GM12878 (cell line): ENCODE data around the gene ATL1. TPM values are rescaled to one million over a fixed set of nuclear protein-coding genes. Genes with fewer than 3 reads are reported as not detected.
A peak's percentile ranks its signal among the peaks of the same experiment; 100 is the strongest.

ENCODE experiments used
- ATAC-seq: fragments of 200-7000 bp; cut with Tn5 transposase; 3 replicates; pipeline ENCODE4 v1.9.1; 2020; ENCODE audit warnings: mild to moderate bottlenecking, moderate library complexity
- BruUV-seq: library from RNA; stranded (reverse); fragments of 400-500 nt; replicated peaks from 2 replicates; lab custom pipeline; 2021; lab: Mats Ljungman, UMichigan
- CTCF ChIA-PET: fragments of 300-600 bp; sonication (Branson Sonifier 250); formaldehyde crosslinking; extraction: SDS; loops from one replicate; lab custom pipeline; 2021; ENCODE audit warnings: inconsistent platforms; lab: Yijun Ruan, JAX
- POLR2A ChIA-PET: fragments of 350-600 bp; formaldehyde crosslinking; extraction: SDS; loops from one replicate; lab custom pipeline; 2021; ENCODE audit warnings: inconsistent platforms; lab: Charles Lee
- RAD21 ChIA-PET: fragments of 300-600 bp; sonication (Branson Sonifier 250); formaldehyde crosslinking; loops from one replicate; lab custom pipeline; 2023; ENCODE audit warnings: antibody characterized with exemption; ENCODE audit not compliant: unreplicated experiment; lab: Charles Lee
- SMC1A ChIA-PET: fragments of 300-600 bp; sonication (Branson Sonifier 250); formaldehyde crosslinking; loops from one replicate; lab custom pipeline; 2023; ENCODE audit not compliant: unreplicated experiment, uncharacterized antibody; lab: Charles Lee
- DNase-seq: peaks from one replicate; pipeline ENCODE4 v3.0.0-alpha.2; 2011; ENCODE audit warnings: low read depth, low spot score
- FAIRE-seq: peaks from 3 replicates; lab custom pipeline; 2011; peaks lifted over from hg19 to GRCh38; lab: Jason Lieb, UNC
- H2AFZ ChIP-seq: 2 replicates; pipeline ENCODE4 v1.6.0; 2011; ENCODE audit warnings: low read depth, low read length, control low read depth; ENCODE audit not compliant: control insufficient read depth
- H3K27ac ChIP-seq: 2 replicates; pipeline ENCODE4 v1.5.1; 2011; ENCODE audit warnings: control low read depth; ENCODE audit not compliant: control insufficient read depth, insufficient read depth
- H3K27me3 ChIP-seq, 2 experiments: replicated peaks in 1 of 2; 2 replicates each; pipeline versions ENCODE4 v1.6.0 to v1.6.1; 2011; ENCODE audit warnings: low read length in 1 of 2; ENCODE audit not compliant: control insufficient read depth in 2 of 2, insufficient read depth in 2 of 2
- H3K36me3 ChIP-seq, 2 experiments: 2 replicates each; pipeline ENCODE4 v1.5.1; 2011; ENCODE audit warnings: low read length in 1 of 2; ENCODE audit not compliant: control insufficient read depth in 2 of 2, insufficient read depth in 2 of 2
- H3K4me1 ChIP-seq: 2 replicates; pipeline ENCODE4 v1.6.1; 2011; ENCODE audit warnings: mild to moderate bottlenecking, low read length, moderate library complexity, mixed read lengths; ENCODE audit not compliant: control insufficient read depth, insufficient read depth
- H3K4me2 ChIP-seq: 2 replicates; pipeline ENCODE4 v1.6.0; 2011; ENCODE audit warnings: control low read depth; ENCODE audit not compliant: control insufficient read depth, insufficient read depth
- H3K4me3 ChIP-seq: fragments of 200-600 bp; sonication (generic); 2 replicates; pipeline ENCODE4 v1.5.1; 2016
- H3K79me2 ChIP-seq: 2 replicates; pipeline ENCODE4 v1.6.0; 2011; ENCODE audit warnings: low read length; ENCODE audit not compliant: control insufficient read depth, insufficient read depth
- H3K9ac ChIP-seq: 2 replicates; pipeline ENCODE4 v1.8.0; 2011; ENCODE audit warnings: low read length, control low read depth, mixed read lengths; ENCODE audit not compliant: control insufficient read depth, insufficient read depth
- H3K9me3 ChIP-seq: replicated peaks from 3 replicates; pipeline ENCODE4 v1.5.1; 2011; ENCODE audit warnings: mild to moderate bottlenecking, low read length; ENCODE audit not compliant: control insufficient read depth, insufficient read depth
- H4K20me1 ChIP-seq: 2 replicates; pipeline ENCODE4 v1.6.0; 2011; ENCODE audit not compliant: control insufficient read depth, insufficient read depth
- BACH1 ChIP-seq: fragments of 450-650 bp; IDR thresholded peaks from 2 replicates; pipeline ENCODE4 v1.6.1; 2017; ENCODE audit warnings: mild to moderate bottlenecking, borderline replicate concordance
- BCL3 ChIP-seq: IDR thresholded peaks from 2 replicates; pipeline ENCODE4 v1.6.1; 2011; ENCODE audit warnings: borderline replicate concordance, low read depth, mild to moderate bottlenecking, moderate library complexity, low read length; ENCODE audit not compliant: insufficient read depth, poor library complexity, severe bottlenecking
- BRCA1 ChIP-seq: IDR thresholded peaks from 2 replicates; pipeline ENCODE4 v1.6.1; 2011; ENCODE audit warnings: low read depth, low read length, improper control_type of control experiment
- CEBPB ChIP-seq, 2 experiments: fragments of 150-350 bp in 1 of 2; IDR thresholded peaks; 2 replicates each; pipeline ENCODE4 v1.6.1; 2012 to 2014; ENCODE audit warnings: low read depth in 2 of 2, low read length in 2 of 2, borderline replicate concordance in 1 of 2, inconsistent platforms in 1 of 2
- CHD4 ChIP-seq: fragments of 200-600 bp; sonication (generic); IDR thresholded peaks from 2 replicates; pipeline ENCODE4 v1.6.1; 2016; ENCODE audit warnings: mild to moderate bottlenecking
- CREB1 ChIP-seq: IDR thresholded peaks from 2 replicates; pipeline ENCODE4 v1.6.1; 2012; ENCODE audit warnings: low read depth, mild to moderate bottlenecking, inconsistent platforms
- EGR1 ChIP-seq, 2 experiments: IDR thresholded peaks; 1 replicate in 1 of 2; 2 replicates in 1 of 2; pipeline ENCODE4 v1.6.1; 2011 to 2012; ENCODE audit warnings: low read depth in 2 of 2, low read length in 2 of 2, borderline replicate concordance in 1 of 2, mild to moderate bottlenecking in 1 of 2, moderate library complexity in 1 of 2
- ETV6 ChIP-seq, 2 experiments: fragments of 450-650 bp in 1 of 2; IDR thresholded peaks in 1 of 2; conservative IDR thresholded peaks in 1 of 2; 2 replicates each; pipeline ENCODE4 v1.6.1; 2014; ENCODE audit warnings: antibody characterized with exemption in 1 of 2, borderline replicate concordance in 1 of 2, low read depth in 1 of 2, mild to moderate bottlenecking in 1 of 2, moderate library complexity in 1 of 2
- GABPA ChIP-seq: IDR thresholded peaks from 2 replicates; pipeline ENCODE4 v1.6.1; 2014; ENCODE audit warnings: antibody characterized with exemption, low read depth, mild to moderate bottlenecking, inconsistent platforms
- MLLT1 ChIP-seq: fragments of 450-650 bp; IDR thresholded peaks from 2 replicates; pipeline ENCODE4 v1.6.1; 2016; ENCODE audit warnings: mild to moderate bottlenecking
- MTA2 ChIP-seq: fragments of 450-650 bp; IDR thresholded peaks from 2 replicates; pipeline ENCODE4 v1.6.1; 2016; ENCODE audit warnings: low read depth, mild to moderate bottlenecking, moderate library complexity
- NR2C1 ChIP-seq: fragments of 450-650 bp; IDR thresholded peaks from 2 replicates; pipeline ENCODE4 v1.6.1; 2017; ENCODE audit warnings: antibody characterized with exemption, mild to moderate bottlenecking, moderate library complexity
- RAD21 ChIP-seq: IDR thresholded peaks from 2 replicates; pipeline ENCODE4 v1.6.1; 2011; ENCODE audit warnings: mild to moderate bottlenecking, low read depth, low read length, moderate library complexity; ENCODE audit not compliant: insufficient read depth
- RELA ChIP-seq: fragments of 450-650 bp; IDR thresholded peaks from 2 replicates; pipeline ENCODE4 v1.8.0; 2014; ENCODE audit warnings: borderline replicate concordance; ENCODE audit not compliant: partially characterized antibody
- SREBF1 ChIP-seq: IDR thresholded peaks from 2 replicates; pipeline ENCODE4 v1.6.1; 2012; ENCODE audit warnings: mild to moderate bottlenecking, low read length
- SRF ChIP-seq, 2 experiments: IDR thresholded peaks; 2 replicates each; pipeline ENCODE4 v1.6.1; 2011; ENCODE audit warnings: low read depth in 2 of 2, low read length in 2 of 2, mild to moderate bottlenecking in 1 of 2, moderate library complexity in 1 of 2
- USF1 ChIP-seq: IDR thresholded peaks from 2 replicates; pipeline ENCODE4 v1.6.1; 2011; ENCODE audit warnings: borderline replicate concordance, low read depth, mild to moderate bottlenecking, moderate library complexity, mixed read lengths, low read length; ENCODE audit not compliant: insufficient read depth; ENCODE audit errors: extremely low read length
- ZNF24 ChIP-seq: fragments of 450-650 bp; IDR thresholded peaks from 2 replicates; pipeline ENCODE4 v1.6.1; 2017; ENCODE audit warnings: antibody characterized with exemption, mild to moderate bottlenecking
- WGBS: methylation state at CpG from one replicate; pipeline ENCODE4 v1.1.6; 2016; ENCODE audit warnings: low lambda C conversion rate; ENCODE audit not compliant: insufficient replicate concordance, insufficient coverage; ENCODE audit errors: missing lambda C conversion rate; 5-methylcytosine and 5-hydroxymethylcytosine counted together
- in situ Hi-C: fragments of 300-500 bp; cut with MboI; formaldehyde crosslinking; loops from 9 replicates; pipeline ENCODE4 v1.14.3; 2018; ENCODE audit warnings: mixed read lengths
- intact Hi-C: fragments of 100-400 bp; cut with micrococcal nuclease; formaldehyde crosslinking; loops from one replicate; pipeline ENCODE4 v1.14.2; 2022; ENCODE audit not compliant: unreplicated experiment
- polyA plus RNA-seq, 11 experiments: library from polyadenylated mRNA; depleted of rRNA in 4 of 11; unstranded in 6 of 11; stranded (reverse) in 5 of 11; fragments of >200 nt; fragmentation: Nextera tagmentation in 4 of 11; fragmentation: Illumina TruSeq in 1 of 11; extraction: Ambion mirVana in 4 of 11; extraction: Trizol in 1 of 11; gene quantifications; 1 replicate in 1 of 11; 2 replicates in 10 of 11; pipeline versions ENCODE4 v1.2.1 to v1.2.3, GENCODE V29; 2011 to 2016; ENCODE audit warnings: inconsistent platforms in 2 of 11, missing spikeins in 2 of 11, low read depth in 1 of 11
- total RNA-seq, 4 experiments: library from RNA; depleted of rRNA in 3 of 4; stranded (reverse); fragments of >200 nt in 3 of 4; fragmentation: Illumina TruSeq in 1 of 4; extraction: Trizol in 1 of 4; gene quantifications; 2 replicates each; pipeline versions ENCODE4 v1.2.1 to v1.2.3, GENCODE V29; 2013 to 2021

ATL1 gene
- total and polyA plus RNA-seq, 10 of the 15 experiments (the other 5 are each of a cell fraction or from before 2014, with no cell fraction given) = 0.11 to 1.2 (median 0.58) TPM; not detected in 1

GRCh38 chr14:50533241-50533705, 26.7 kb upstream of the ATL1 start (continued):
- TF ChIP-seq USF1 (no peak), BACH1 (no peak), CEBPB (IDR thresholded peaks at IDR 0.05; ENCODE audit: borderline replicate concordance in 1 of 2, low read depth in 2 of 2, low read length in 2 of 2) (no peak), CREB1 (no peak), ETV6 (conservative IDR thresholded peaks at IDR 0.05 in 1 of 2, IDR thresholded peaks at IDR 0.05 in 1 of 2; ENCODE audit: borderline replicate concordance in 1 of 2, low read depth in 1 of 2) (no peak), BRCA1 (no peak), SREBF1 (no peak), MTA2 (peak; percentile 37; the same call in 1 of the 2 replicates), EGR1 (IDR thresholded peaks at IDR 0.05; ENCODE audit: borderline replicate concordance in 1 of 2, low read depth in 2 of 2, low read length in 2 of 2) (no peak), SRF (IDR thresholded peaks at IDR 0.05; ENCODE audit: low read depth in 2 of 2, low read length in 2 of 2) (no peak), GABPA (no peak)
- TF ChIP-seq, all 136 proteins: peak for 3

- SMC1A ChIA-PET = interaction anchor here (1.6 kb wide), 1 partner anchor 213 kb away, joined by 6 read pairs; no protein-coding TSS in a partner anchor
- no TSS peak for BruUV-seq
- H3K27me3 ChIP-seq = no peaks in the 10 kb centered on the region
- no peaks in the 10 kb centered on the region; the same call in 1 of the 3 replicates for H3K9me3 ChIP-seq
- ATAC-seq (no peak), FAIRE-seq (no peak), DNase-seq (no peak)
- 78% methylated on average over 3 of the region's 3 CpGs for WGBS
- RAD21 ChIA-PET = interaction anchor here (0.7 to 3.0 kb wide), 4 partner anchors 137 to 672 kb away, joined by 3 to 14 read pairs (median 4); partner anchors contain the start of gene CDKL1
- intact Hi-C loops (loop anchor here (2.0 to 5.0 kb wide), 4 partner anchors 302 to 902 kb away; partner anchors contain the start of genes NEMF and SOS2), in situ Hi-C loops (loop anchor here (5.0 kb wide), 1 partner anchor 682 kb away; the partner anchor contains the start of gene NEMF)
- no peaks in the 10 kb centered on the region for H3K36me3 ChIP-seq
- no peak overlapping the region for H3K27ac ChIP-seq
- no peaks in the 10 kb centered on the region for H4K20me1 ChIP-seq
- H3K79me2 ChIP-seq = peaks cover 25% of the 10 kb centered on the region
- H3K4me3 ChIP-seq = no peak overlapping the region
- CTCF ChIA-PET = interaction anchor here (0.8 to 2.0 kb wide), 4 partner anchors 11 to 682 kb away, joined by 3 to 9 read pairs (median 4); partner anchors contain the start of gene NEMF
- no peak overlapping the region for H3K4me2 ChIP-seq
- POLR2A ChIA-PET = interaction anchor here (0.5 kb wide), 1 partner anchor 8 kb away, joined by 3 read pairs; no protein-coding TSS in a partner anchor
- no peak overlapping the region for H3K9ac ChIP-seq
- H2AFZ ChIP-seq = no peak overlapping the region
- peaks cover 10% of the 10 kb centered on the region for H3K4me1 ChIP-seq
- TF ChIP-seq NR2C1 = no peak
- no peak for TF ChIP-seq RAD21
- no peak for TF ChIP-seq MLLT1
- no peak for TF ChIP-seq RELA
- TF ChIP-seq GABPA = no peak
- no peak for TF ChIP-seq CHD4
- TF ChIP-seq ZNF24 = no peak
- TF ChIP-seq BCL3 = no peak
Measured at GRCh38 chr14:50533806-50534205, 26.1 kb upstream of the ATL1 start.
